Psoas muscle (tissue), 8 donors: ENCODE results near the gene NYNRIN. TPM values are rescaled to one million over a fixed set of nuclear protein-coding genes. Genes with fewer than 3 reads are reported as not detected.

Experiments used
- ATAC-seq, 4 donors: fragments of 200-7000 bp; cut with Tn5 transposase; one replicate each; pipeline ENCODE4 v1.9.1; 2020; ENCODE audit warnings: moderate library complexity in 3 of 4, mild to moderate bottlenecking in 2 of 4
- DNase-seq, 2 donors: peaks; one replicate each; pipeline ENCODE4 v3.0.0-alpha.2; 2020
- H3K27ac ChIP-seq: fragments of 200-600 bp; one replicate; pipeline ENCODE4 v1.8.0; 2022
- H3K27me3 ChIP-seq, 3 donors: fragments of 200-600 bp in 1 of 3; one replicate each; pipeline versions ENCODE4 v1.6.1 to v1.8.0; 2013 to 2022; ENCODE audit warnings: low read length in 2 of 3, mild to moderate bottlenecking in 2 of 3, moderate library complexity in 1 of 3; ENCODE audit not compliant: insufficient read depth in 3 of 3
- H3K36me3 ChIP-seq, 2 donors: fragments of 200-600 bp in 1 of 2; one replicate each; pipeline versions ENCODE4 v1.6.1 to v1.8.0; 2013 to 2022; ENCODE audit warnings: low read depth in 1 of 2, mild to moderate bottlenecking in 1 of 2, moderate library complexity in 1 of 2; ENCODE audit not compliant: insufficient read depth in 1 of 2
- H3K4me1 ChIP-seq: fragments of 200-600 bp; one replicate; pipeline ENCODE4 v1.8.0; 2022
- H3K4me3 ChIP-seq: fragments of 200-600 bp; one replicate; pipeline ENCODE4 v1.8.0; 2022; ENCODE audit warnings: mild to moderate bottlenecking
- H3K9me3 ChIP-seq: fragments of 200-600 bp; one replicate; pipeline ENCODE4 v1.8.0; 2022
- WGBS, 3 donors: extraction: QIAGEN DNeasy Blood & Tissue Kit; methylation state at CpG; one replicate each; pipeline versions ENCODE4 v1.1.6 to v1.1.7; 2013; 5-methylcytosine and 5-hydroxymethylcytosine counted together
- intact Hi-C, 2 donors: fragments of 100-400 bp; cut with DNase I; formaldehyde crosslinking; loops; one replicate each; pipeline versions ENCODE4 v1.11.0 to v1.14.2; 2022
- polyA plus RNA-seq, 3 donors: library from polyadenylated mRNA; stranded (reverse); fragments of 200-250 nt; gene quantifications; one replicate each; pipeline ENCODE4 v1.2.3, GENCODE V29; 2013
- total RNA-seq, 4 donors: library from RNA; stranded (reverse); fragmentation: NEBNext Ultra II Directional in 2 of 4; extraction: Animal tissue kit (Norgen Biotek cat#: 25700) in 2 of 4; gene quantifications; one replicate each; pipeline versions ENCODE4 v1.2.1 to v1.2.4, GENCODE V29; 2021 to 2023
- TF ChIP-seq, protein P1 (sequence below): fragments of 200-600 bp; IDR thresholded peaks from one replicate; pipeline ENCODE4 v1.8.0; 2022; ENCODE audit warnings: antibody characterized with exemption
- donor health status: healthy with polysubstance abuse.
- donor health status: DM: no; HTN: no; CAD: no; lungs with moderate emphysema.
- donor health status: Bipolar disorder and iron deficiency.
- donor health status: healthy.
- donor health status: DM: yes; HTN: yes; CAD: no.
- donor health status: DM: no; HTN: no; CAD: no.
- donor health status: DM: no; HTN: no; CAD: no.
- donor health status: DM: yes; HTN: yes; CAD: no.

The NYNRIN gene
- total and polyA plus RNA-seq, 7 donors: 1.1 to 8.0 (median 2.1) TPM

DNA sequence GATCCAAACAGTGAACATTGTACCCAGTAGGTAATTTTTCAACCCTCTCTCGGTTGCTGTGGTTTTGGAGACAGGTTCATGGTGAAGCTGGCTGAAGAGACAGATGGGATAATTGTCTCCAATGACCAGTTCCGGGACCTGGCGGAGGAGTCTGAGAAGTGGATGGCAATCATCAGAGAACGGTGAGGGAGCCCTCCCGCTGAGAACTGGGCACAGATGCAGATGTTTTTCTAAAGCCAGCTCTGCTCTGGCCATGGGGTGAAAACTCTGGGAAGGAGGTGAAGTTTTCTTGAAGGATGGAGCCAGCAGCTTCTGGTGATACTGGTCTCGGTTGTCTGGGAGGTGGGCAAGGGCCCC lies 37.2 kb downstream of the NYNRIN start:
- Histone ChIP-seq H3K36me3 (peaks cover 0 to 97% of the 10 kb centered on the region in 2 donors), H3K4me3 (no peak overlapping the region), H3K4me1 (peaks cover 40% of the 10 kb centered on the region), H3K27me3 (no peaks in the 10 kb centered on the region), H3K9me3 (no peaks in the 10 kb centered on the region), H3K27ac (peak overlapping the region; percentile 65)
- no peak for DNase-seq
- TF ChIP-seq, protein P1, sequence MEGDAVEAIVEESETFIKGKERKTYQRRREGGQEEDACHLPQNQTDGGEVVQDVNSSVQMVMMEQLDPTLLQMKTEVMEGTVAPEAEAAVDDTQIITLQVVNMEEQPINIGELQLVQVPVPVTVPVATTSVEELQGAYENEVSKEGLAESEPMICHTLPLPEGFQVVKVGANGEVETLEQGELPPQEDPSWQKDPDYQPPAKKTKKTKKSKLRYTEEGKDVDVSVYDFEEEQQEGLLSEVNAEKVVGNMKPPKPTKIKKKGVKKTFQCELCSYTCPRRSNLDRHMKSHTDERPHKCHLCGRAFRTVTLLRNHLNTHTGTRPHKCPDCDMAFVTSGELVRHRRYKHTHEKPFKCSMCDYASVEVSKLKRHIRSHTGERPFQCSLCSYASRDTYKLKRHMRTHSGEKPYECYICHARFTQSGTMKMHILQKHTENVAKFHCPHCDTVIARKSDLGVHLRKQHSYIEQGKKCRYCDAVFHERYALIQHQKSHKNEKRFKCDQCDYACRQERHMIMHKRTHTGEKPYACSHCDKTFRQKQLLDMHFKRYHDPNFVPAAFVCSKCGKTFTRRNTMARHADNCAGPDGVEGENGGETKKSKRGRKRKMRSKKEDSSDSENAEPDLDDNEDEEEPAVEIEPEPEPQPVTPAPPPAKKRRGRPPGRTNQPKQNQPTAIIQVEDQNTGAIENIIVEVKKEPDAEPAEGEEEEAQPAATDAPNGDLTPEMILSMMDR: no peak
- ATAC-seq: no peak
- intact Hi-C loops: loop anchor here (1.0 to 10.0 kb wide), 5 partner anchors 103 to 1519 kb away; partner anchors contain the start of genes TINF2 (in 2 of the 2) and RBM23 (in 1 of the 2)
- 48 to 53% (median 52%) methylated on average over 6 of the region's 6 CpGs for WGBS, 3 donors

DNA sequence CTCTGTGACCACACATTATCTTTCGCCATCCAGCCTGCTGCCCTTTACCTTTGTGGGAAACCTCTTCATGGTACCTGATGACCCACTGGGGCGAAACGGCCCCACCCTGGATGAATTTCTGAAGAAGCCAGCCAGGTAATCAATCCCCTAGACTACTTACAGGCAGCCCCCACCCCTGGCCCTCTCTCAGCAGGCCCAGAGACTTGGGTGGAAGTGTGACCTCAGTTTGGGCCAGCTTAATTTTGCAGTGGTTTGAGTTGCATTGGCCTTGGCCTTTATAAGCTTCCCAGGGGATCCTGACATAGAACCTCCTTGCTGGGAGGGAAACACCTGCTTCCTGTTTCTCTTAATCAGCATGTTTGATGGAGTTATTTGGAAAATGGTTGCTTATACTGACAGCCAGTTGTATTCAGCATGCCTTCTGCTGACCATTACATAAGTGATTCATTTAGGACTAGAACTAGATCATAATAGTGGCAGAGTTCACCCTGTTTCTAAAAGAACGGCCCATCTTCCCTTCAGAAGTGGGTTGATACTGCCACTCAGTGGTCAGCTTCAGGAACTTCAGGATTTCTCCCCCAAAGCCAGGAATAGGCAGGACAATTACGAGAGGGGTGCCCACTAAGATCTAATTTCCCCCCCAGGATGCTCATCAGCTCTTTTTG lies 37.7 kb downstream of the NYNRIN start:
- no peaks in the 10 kb centered on the region for H3K9me3 ChIP-seq
- no peaks in the 10 kb centered on the region for H3K27me3 ChIP-seq
- intact Hi-C loops: loop anchor here (1.0 to 10.0 kb wide), 4 partner anchors 105 to 1519 kb away; partner anchors contain the start of genes TINF2 (in 2 of the 2) and RBM23 (in 1 of the 2)
- peaks cover 40% of the 10 kb centered on the region for H3K4me1 ChIP-seq
- TF ChIP-seq, protein P1: peak; percentile 84
- no peak overlapping the region for H3K4me3 ChIP-seq
- ATAC-seq (peak; percentile 53 to 78 (median 63)), DNase-seq (no peak)
- WGBS, 3 donors: 38 to 39% (median 38%) methylated on average over 5 of the region's 5 CpGs
- H3K27ac ChIP-seq: peak overlapping the region; percentile 65
- H3K36me3 ChIP-seq: peaks cover 0 to 98% of the 10 kb centered on the region in 2 donors

DNA sequence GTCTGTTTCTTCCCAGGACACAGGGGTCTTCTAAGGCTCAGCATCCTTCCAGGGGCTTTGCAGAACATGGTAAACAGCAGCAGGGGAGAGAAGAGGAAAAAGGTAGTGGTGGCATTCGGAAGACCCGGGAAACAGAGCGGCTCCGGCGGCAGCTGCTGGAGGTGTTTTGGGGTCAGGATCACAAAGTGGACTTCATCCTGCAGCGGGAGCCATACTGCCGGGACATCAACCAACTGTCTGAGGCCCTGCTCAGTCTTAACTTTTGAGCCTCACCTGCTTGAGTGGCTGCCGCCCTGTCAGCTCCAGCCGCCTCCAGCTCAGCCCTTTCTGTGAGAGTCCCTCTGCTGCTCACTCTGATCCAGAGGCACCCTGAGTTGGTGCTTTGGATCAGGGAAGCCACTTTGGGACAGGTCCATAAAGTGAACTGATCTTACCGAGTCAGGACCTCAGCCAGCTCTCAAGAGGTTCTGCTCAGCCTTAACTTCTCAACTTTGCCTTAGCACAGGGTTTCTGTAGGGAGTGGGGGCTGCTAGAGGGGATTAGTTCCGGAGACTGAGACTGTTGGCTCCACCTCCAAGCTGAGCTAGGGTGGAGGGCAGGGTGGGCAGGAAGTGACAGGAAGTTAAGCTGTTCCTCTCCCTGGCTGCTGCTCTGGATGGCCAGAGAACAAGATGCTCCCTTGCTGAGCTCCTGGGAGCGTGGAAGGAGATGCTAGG lies 38.4 kb downstream of the NYNRIN start:
- Histone ChIP-seq H3K9me3 (no peaks in the 10 kb centered on the region), H3K27me3 (no peaks in the 10 kb centered on the region), H3K4me1 (peaks cover 38% of the 10 kb centered on the region), H3K27ac (peak overlapping the region; percentile 65), H3K36me3 (peaks cover 0 to 93% of the 10 kb centered on the region in 2 donors), H3K4me3 (no peak overlapping the region)
- 51 to 60% (median 56%) methylated on average over 12 of the region's 12 CpGs for WGBS, 3 donors
- intact Hi-C loops: loop anchor here (5.0 to 10.0 kb wide), 3 partner anchors 192 to 1520 kb away; partner anchors contain the start of genes TINF2 (in 2 of the 2) and RBM23 (in 1 of the 2)
- TF ChIP-seq, protein P1: no peak
- DNase-seq (no peak), ATAC-seq (no peak)

DNA sequence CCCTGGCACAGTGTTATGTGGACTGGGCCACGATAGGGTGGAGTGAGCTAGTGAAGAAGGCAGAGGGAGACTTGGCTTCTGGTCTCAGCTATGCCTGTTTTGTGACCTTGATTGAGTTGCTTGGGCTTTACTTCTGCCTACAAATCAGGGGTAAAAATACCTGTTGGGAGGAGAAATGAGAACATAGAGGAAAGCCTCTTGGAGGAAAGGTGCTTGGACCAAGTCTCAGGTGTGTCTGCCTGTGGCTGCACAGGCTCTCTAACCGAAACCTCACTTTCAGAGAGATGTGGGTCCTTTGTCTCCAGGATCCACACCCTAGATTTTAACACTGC lies 38.9 kb downstream of the NYNRIN start:
- peaks cover 0 to 87% of the 10 kb centered on the region in 2 donors for H3K36me3 ChIP-seq
- H3K9me3 ChIP-seq: no peaks in the 10 kb centered on the region
- TF ChIP-seq, protein P1: no peak
- no peak overlapping the region for H3K27ac ChIP-seq
- 53 to 64% (median 59%) methylated on average over 2 of the region's 2 CpGs for WGBS, 3 donors
- intact Hi-C loops: loop anchor here (5.0 to 10.0 kb wide), 3 partner anchors 193 to 1520 kb away; partner anchors contain the start of genes TINF2 (in 2 of the 2) and RBM23 (in 1 of the 2)
- no peak for DNase-seq
- ATAC-seq: no peak
- H3K4me1 ChIP-seq: peaks cover 35% of the 10 kb centered on the region
- no peaks in the 10 kb centered on the region for H3K27me3 ChIP-seq
- no peak overlapping the region for H3K4me3 ChIP-seq
